ENCODE data around the gene AAR2. TPM values are rescaled to one million over a fixed set of nuclear protein-coding genes. Genes with fewer than 3 reads are reported as not detected.

Gene AAR2
- total RNA-seq, 1 donor from 2014 or later: 19.7 TPM

DNA sequence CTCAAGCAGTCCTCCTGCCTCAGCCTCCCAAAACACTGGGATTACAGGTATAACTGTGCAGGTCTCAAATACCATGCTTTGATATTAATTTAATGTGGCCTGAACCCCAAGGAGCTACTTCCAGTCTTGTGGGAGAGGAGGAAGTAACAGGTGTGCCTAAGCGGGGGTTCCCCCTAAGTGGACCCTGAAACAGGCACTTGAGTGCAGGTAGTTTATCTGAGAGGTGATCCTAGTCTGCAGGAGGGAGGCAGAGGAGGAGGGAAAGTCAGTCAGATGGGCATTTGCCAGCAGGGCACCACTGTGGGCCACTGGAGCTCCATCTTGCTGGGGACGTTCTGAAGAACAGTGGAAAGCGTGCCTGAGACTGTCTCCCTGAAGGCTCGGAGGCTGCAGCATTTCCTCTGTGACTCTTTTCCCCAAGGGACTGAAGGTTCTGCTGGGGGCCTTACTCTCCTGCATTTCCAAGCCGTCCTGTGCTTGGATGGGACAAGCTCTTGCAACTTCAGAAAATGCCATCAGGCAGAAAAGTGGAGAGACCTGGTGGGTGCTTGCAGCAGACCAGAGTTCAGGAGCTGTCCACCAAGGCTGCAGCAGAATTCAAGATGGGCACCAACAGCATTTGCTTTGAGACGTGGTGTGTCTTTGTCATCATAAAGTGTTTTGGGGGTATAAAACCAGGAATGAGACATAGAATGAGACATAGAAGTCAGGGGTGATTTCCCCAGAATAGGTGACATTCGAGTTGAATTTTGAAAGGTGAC, 65.3 kb downstream of the AAR2 start:
- Histone ChIP-seq H3K36me3 (no peaks in the 10 kb centered on the region), H3K4me1 (no peaks in the 10 kb centered on the region), H3K27ac (no peak overlapping the region), H4K20me1 (ENCODE audit: low read depth) (peaks cover 10% of the 10 kb centered on the region), H3F3A (ENCODE audit: low read depth) (peaks cover 7% of the 10 kb centered on the region), H3K9me3 (ENCODE audit: low read depth) (no peaks in the 10 kb centered on the region), H3K27me3 (peaks cover 57% of the 10 kb centered on the region), H3K4me3 (no peak overlapping the region), H3K79me2 (ENCODE audit: low read depth) (no peaks in the 10 kb centered on the region), H2AFZ (replicated peaks) (no peak overlapping the region), H3K4me2 (no peak overlapping the region), H3K9ac (no peak overlapping the region)
- no peak for DNase-seq (ENCODE audit: low spot score)
- Mint-ChIP-seq H3K4me3 (no peak overlapping the region), H3K9me3 (no peaks in the 10 kb centered on the region), H3K4me1 (peaks cover 5% of the 10 kb centered on the region), H3K36me3 (no peaks in the 10 kb centered on the region), H3K27ac (no peak overlapping the region), H3K27me3 (ENCODE audit: insufficient read depth, low read depth) (peaks cover 45% of the 10 kb centered on the region)
- TF ChIP-seq EZH2 (IDR thresholded peaks at IDR 0.05) (no peak), EZH2phosphoT487 (IDR thresholded peaks at IDR 0.05) (no peak)
- TF ChIP-seq, protein P1, sequence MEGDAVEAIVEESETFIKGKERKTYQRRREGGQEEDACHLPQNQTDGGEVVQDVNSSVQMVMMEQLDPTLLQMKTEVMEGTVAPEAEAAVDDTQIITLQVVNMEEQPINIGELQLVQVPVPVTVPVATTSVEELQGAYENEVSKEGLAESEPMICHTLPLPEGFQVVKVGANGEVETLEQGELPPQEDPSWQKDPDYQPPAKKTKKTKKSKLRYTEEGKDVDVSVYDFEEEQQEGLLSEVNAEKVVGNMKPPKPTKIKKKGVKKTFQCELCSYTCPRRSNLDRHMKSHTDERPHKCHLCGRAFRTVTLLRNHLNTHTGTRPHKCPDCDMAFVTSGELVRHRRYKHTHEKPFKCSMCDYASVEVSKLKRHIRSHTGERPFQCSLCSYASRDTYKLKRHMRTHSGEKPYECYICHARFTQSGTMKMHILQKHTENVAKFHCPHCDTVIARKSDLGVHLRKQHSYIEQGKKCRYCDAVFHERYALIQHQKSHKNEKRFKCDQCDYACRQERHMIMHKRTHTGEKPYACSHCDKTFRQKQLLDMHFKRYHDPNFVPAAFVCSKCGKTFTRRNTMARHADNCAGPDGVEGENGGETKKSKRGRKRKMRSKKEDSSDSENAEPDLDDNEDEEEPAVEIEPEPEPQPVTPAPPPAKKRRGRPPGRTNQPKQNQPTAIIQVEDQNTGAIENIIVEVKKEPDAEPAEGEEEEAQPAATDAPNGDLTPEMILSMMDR (IDR thresholded peaks at IDR 0.05): no peak

- H3K27me3 Mint-ChIP-seq (ENCODE audit: insufficient read depth, low read depth): peaks cover 52% of the 10 kb centered on the region
- Histone ChIP-seq H4K20me1 (ENCODE audit: low read depth) (peaks cover 25% of the 10 kb centered on the region), H3K36me3 (no peaks in the 10 kb centered on the region), H3K27me3 (peaks cover 71% of the 10 kb centered on the region), H3K4me3 (no peak overlapping the region), H3K79me2 (ENCODE audit: low read depth) (no peaks in the 10 kb centered on the region), H3K9ac (no peak overlapping the region), H2AFZ (replicated peaks) (no peak overlapping the region), H3K4me2 (no peak overlapping the region), H3K9me3 (ENCODE audit: low read depth) (no peaks in the 10 kb centered on the region), H3F3A (ENCODE audit: low read depth) (peaks cover 10% of the 10 kb centered on the region), H3K4me1 (peaks cover 8% of the 10 kb centered on the region), H3K27ac (no peak overlapping the region)
- no peaks in the 10 kb centered on the region for H3K36me3 Mint-ChIP-seq
- no peak for DNase-seq (ENCODE audit: low spot score)
- no peak overlapping the region for H3K27ac Mint-ChIP-seq
- peaks cover 8% of the 10 kb centered on the region for H3K4me1 Mint-ChIP-seq
- TF ChIP-seq, protein P1 (IDR thresholded peaks at IDR 0.05): no peak
- TF ChIP-seq EZH2 (IDR thresholded peaks at IDR 0.05): no peak
- TF ChIP-seq EZH2phosphoT487 (IDR thresholded peaks at IDR 0.05): no peak
- no peaks in the 10 kb centered on the region for H3K9me3 Mint-ChIP-seq
- H3K4me3 Mint-ChIP-seq: no peak overlapping the region
Measured at GRCh38 chr20:36303020-36303595, 66.8 kb downstream of the AAR2 start.

DNA sequence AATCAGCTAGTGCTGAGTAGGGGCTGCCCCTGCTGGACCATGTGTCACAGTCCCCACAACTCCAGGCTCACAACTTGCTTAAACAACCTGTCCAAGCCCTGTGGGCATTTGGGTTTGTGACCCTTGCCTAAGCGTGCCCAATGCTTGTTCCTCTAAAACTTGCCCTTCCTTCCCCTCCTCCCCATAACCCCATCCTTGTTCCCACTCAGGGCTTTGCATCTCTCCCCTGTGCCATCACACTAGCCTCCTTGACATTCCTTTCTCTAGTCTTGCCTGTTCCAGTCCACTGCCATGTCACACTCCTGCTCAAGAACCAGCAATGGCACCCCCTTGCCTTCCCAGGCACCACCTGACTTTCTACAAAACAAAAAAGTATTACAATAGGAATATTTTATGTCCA, 67.6 kb downstream of the AAR2 start:
- no peak for DNase-seq (ENCODE audit: low spot score)
- peaks cover 77% of the 10 kb centered on the region for H3K27me3 ChIP-seq
- no peaks in the 10 kb centered on the region for H3K79me2 ChIP-seq (ENCODE audit: low read depth)
- H3K36me3 Mint-ChIP-seq: no peaks in the 10 kb centered on the region
- H3K27ac ChIP-seq: no peak overlapping the region
- peaks cover 49% of the 10 kb centered on the region for H3K27me3 Mint-ChIP-seq (ENCODE audit: insufficient read depth, low read depth)
- no peak overlapping the region for H2AFZ ChIP-seq (replicated peaks)
- no peak for TF ChIP-seq EZH2phosphoT487 (IDR thresholded peaks at IDR 0.05)
- TF ChIP-seq, protein P1 (IDR thresholded peaks at IDR 0.05): no peak
- TF ChIP-seq EZH2 (IDR thresholded peaks at IDR 0.05): no peak
- H3K9ac ChIP-seq: no peak overlapping the region
- H3K27ac Mint-ChIP-seq: no peak overlapping the region
- H4K20me1 ChIP-seq (ENCODE audit: low read depth): peaks cover 28% of the 10 kb centered on the region
- no peaks in the 10 kb centered on the region for H3K36me3 ChIP-seq
- H3K4me3 Mint-ChIP-seq: peak overlapping the region; percentile 19
- H3K4me3 ChIP-seq: no peak overlapping the region
- peaks cover 8% of the 10 kb centered on the region for H3K4me1 Mint-ChIP-seq
- peaks cover 10% of the 10 kb centered on the region for H3F3A ChIP-seq (ENCODE audit: low read depth)
- H3K4me1 ChIP-seq: peaks cover 8% of the 10 kb centered on the region
- no peaks in the 10 kb centered on the region for H3K9me3 ChIP-seq (ENCODE audit: low read depth)
- H3K4me2 ChIP-seq: no peak overlapping the region
- no peaks in the 10 kb centered on the region for H3K9me3 Mint-ChIP-seq
